ENCODE data around the gene DEFB125. TPM values are rescaled to one million over a fixed set of nuclear protein-coding genes. Genes with fewer than 3 reads are reported as not detected.
"Not testable (repeated sequence)": the region's sequence is repeated elsewhere in the genome, so short reads cannot be mapped to it uniquely, and the experiment has no call there.

DEFB125 gene
- total and polyA plus RNA-seq, 8 donors, result not detected

DNA sequence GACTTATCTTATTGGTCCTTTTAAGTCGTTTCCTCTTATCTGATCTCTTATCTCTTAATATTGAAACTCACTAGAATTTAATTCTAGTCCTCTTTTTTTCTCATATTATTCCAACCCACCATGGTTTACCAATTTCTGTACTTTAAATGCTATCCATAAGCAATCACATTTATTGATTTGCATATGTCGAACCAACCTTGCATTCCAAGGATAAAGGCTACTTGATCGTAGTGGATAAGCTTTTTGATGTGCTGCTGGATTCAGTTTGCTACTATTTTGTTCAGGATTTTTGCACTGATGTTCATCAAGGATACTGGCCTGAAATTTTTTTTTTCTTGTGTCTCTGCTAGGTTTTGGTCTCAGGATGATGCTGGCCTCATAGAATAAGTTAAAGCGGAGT is 7.7 kb downstream of the DEFB125 start:
- H3K4me3 ChIP-seq, result no peak overlapping the region
- H3K9me3 ChIP-seq, result peaks cover 0 to 20% (median 17%) of the 10 kb centered on the region in 4 donors
- intact Hi-C loops (cut with DNase I; ENCODE audit: low total_unique reads), result no loop called here
- no peaks in the 10 kb centered on the region for H3K36me3 ChIP-seq
- H3K27me3 ChIP-seq, result peaks cover 0 to 12% (median 0%) of the 10 kb centered on the region in 3 donors
- no peak overlapping the region for H3K27ac ChIP-seq
- H3K4me1 ChIP-seq, result no peaks in the 10 kb centered on the region
- TF ChIP-seq POLR2A (IDR thresholded peaks at IDR 0.05) (no peak), POLR2AphosphoS5 (IDR thresholded peaks at IDR 0.05) (no peak), EP300 (IDR thresholded peaks at IDR 0.05) (no peak)
- TF ChIP-seq, protein P1, sequence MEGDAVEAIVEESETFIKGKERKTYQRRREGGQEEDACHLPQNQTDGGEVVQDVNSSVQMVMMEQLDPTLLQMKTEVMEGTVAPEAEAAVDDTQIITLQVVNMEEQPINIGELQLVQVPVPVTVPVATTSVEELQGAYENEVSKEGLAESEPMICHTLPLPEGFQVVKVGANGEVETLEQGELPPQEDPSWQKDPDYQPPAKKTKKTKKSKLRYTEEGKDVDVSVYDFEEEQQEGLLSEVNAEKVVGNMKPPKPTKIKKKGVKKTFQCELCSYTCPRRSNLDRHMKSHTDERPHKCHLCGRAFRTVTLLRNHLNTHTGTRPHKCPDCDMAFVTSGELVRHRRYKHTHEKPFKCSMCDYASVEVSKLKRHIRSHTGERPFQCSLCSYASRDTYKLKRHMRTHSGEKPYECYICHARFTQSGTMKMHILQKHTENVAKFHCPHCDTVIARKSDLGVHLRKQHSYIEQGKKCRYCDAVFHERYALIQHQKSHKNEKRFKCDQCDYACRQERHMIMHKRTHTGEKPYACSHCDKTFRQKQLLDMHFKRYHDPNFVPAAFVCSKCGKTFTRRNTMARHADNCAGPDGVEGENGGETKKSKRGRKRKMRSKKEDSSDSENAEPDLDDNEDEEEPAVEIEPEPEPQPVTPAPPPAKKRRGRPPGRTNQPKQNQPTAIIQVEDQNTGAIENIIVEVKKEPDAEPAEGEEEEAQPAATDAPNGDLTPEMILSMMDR (IDR thresholded peaks at IDR 0.05), result no peak
- WGBS, 5 donors, result 71 to 79% (median 79%) methylated on average over 4 of the region's 4 CpGs
- no peak for DNase-seq

- Histone ChIP-seq H3K27me3 (peaks cover 0 to 12% (median 0%) of the 10 kb centered on the region in 3 donors), H3K9me3 (peaks cover 0 to 20% (median 17%) of the 10 kb centered on the region in 4 donors)
- intact Hi-C loops (cut with DNase I; ENCODE audit: low total_unique reads); DNase-seq; H3K36me3 ChIP-seq; H3K27ac ChIP-seq; H3K4me3 ChIP-seq; H3K4me1 ChIP-seq: not testable (repeated sequence)
- 74 to 77% (median 75%) methylated on average over 5 of the region's 5 CpGs for WGBS, 5 donors
Observed at GRCh38 chr20:97691-98090, 10.2 kb downstream of the DEFB125 start.

GRCh38 chr20:101975-102374 is 14.5 kb downstream of the DEFB125 start:
- TF ChIP-seq POLR2A (IDR thresholded peaks at IDR 0.05) (no peak), EP300 (IDR thresholded peaks at IDR 0.05) (no peak), POLR2AphosphoS5 (IDR thresholded peaks at IDR 0.05) (no peak)
- TF ChIP-seq, protein P1 (IDR thresholded peaks at IDR 0.05), result no peak
- Histone ChIP-seq H3K27ac (no peak overlapping the region), H3K36me3 (no peaks in the 10 kb centered on the region), H3K4me3 (no peak overlapping the region), H3K9me3 (no peaks in the 10 kb centered on the region), H3K27me3 (peaks cover 0 to 32% (median 12%) of the 10 kb centered on the region in 3 donors), H3K4me1 (no peaks in the 10 kb centered on the region)
- intact Hi-C loops (cut with DNase I; ENCODE audit: low total_unique reads), result no loop called here
- DNase-seq, result no peak

DNA sequence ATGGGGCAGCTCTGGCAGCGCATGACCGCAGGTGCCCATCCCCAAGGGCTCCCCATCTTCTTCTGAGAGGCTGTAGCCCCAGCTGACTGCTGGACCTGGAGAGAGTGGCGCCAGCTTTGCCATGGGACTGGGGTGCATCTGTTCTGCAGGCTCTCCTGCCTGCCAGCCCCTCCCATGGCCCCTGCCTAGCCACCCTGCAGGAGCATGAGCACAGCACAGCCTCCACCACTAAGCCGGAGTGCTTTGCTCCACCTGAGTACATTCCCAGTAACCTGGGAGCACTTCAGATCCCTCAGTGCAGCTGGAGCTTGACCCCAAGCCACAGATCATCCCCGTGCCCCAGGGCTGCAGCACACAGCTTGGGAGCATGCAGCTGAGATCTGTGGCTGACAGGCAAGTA is 16.0 kb downstream of the DEFB125 start:
- Histone ChIP-seq H3K27ac (no peak overlapping the region), H3K27me3 (peaks cover 0 to 26% (median 12%) of the 10 kb centered on the region in 3 donors), H3K9me3 (no peaks in the 10 kb centered on the region), H3K4me1 (no peaks in the 10 kb centered on the region), H3K36me3 (no peaks in the 10 kb centered on the region), H3K4me3 (no peak overlapping the region)
- intact Hi-C loops (cut with DNase I; ENCODE audit: low total_unique reads), result no loop called here
- no peak for DNase-seq
- TF ChIP-seq POLR2AphosphoS5 (IDR thresholded peaks at IDR 0.05) (no peak), POLR2A (IDR thresholded peaks at IDR 0.05) (no peak), EP300 (IDR thresholded peaks at IDR 0.05) (no peak)
- TF ChIP-seq, protein P1 (IDR thresholded peaks at IDR 0.05), result no peak
- 72 to 88% (median 83%) methylated on average over 4 to 5 of the region's 5 CpGs for WGBS, 5 donors

- no peak overlapping the region for H3K27ac ChIP-seq
- H3K4me1 ChIP-seq, result no peaks in the 10 kb centered on the region
- TF ChIP-seq POLR2A (IDR thresholded peaks at IDR 0.05) (no peak), POLR2AphosphoS5 (IDR thresholded peaks at IDR 0.05) (no peak), EP300 (IDR thresholded peaks at IDR 0.05) (no peak)
- TF ChIP-seq, protein P1 (IDR thresholded peaks at IDR 0.05), result no peak
- intact Hi-C loops (cut with DNase I; ENCODE audit: low total_unique reads), result no loop called here
- H3K9me3 ChIP-seq, result peaks cover 0 to 13% (median 5%) of the 10 kb centered on the region in 4 donors
- no peak overlapping the region for H3K4me3 ChIP-seq
- H3K27me3 ChIP-seq, result peaks cover 0 to 18% (median 0%) of the 10 kb centered on the region in 3 donors
- no peak for DNase-seq
- no peaks in the 10 kb centered on the region for H3K36me3 ChIP-seq
Observed at GRCh38 chr20:112396-112795, 24.9 kb downstream of the DEFB125 start.
